Brain pericyte (primary cell): ENCODE results near the gene BCL2L11.

Experiments used
- DNase-seq: peaks from one replicate; pipeline ENCODE4 v3.0.0-alpha.2; 2012; ENCODE audit warnings: low read depth, low spot score

Gene BCL2L11

DNA sequence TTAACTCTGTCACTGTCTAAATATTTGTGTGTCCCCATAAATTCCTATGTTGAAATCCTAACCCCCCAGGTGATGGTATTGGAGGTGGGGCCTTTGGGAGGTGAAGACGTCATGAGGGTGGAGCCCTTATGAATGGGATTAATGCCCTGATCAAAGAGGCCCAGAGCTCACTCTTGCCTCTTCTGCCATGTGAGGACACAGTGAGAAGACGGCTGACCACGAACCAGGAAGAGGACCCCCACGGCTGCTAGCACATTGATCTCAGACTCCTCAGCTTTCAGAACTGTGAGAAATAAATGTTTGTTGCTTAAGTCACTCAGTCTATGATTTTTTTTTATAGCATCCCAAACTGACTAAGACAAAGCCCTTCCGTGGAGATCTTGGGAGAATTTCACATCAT is 71.2 kb downstream of the BCL2L11 start:
- no peak for DNase-seq

GRCh38 chr2:111192776-111193368 is 72.2 kb downstream of the BCL2L11 start:
- no peak for DNase-seq

- DNase-seq: peak; percentile 41
Measured at GRCh38 chr2:111194835-111195621, 74.3 kb downstream of the BCL2L11 start.

DNA sequence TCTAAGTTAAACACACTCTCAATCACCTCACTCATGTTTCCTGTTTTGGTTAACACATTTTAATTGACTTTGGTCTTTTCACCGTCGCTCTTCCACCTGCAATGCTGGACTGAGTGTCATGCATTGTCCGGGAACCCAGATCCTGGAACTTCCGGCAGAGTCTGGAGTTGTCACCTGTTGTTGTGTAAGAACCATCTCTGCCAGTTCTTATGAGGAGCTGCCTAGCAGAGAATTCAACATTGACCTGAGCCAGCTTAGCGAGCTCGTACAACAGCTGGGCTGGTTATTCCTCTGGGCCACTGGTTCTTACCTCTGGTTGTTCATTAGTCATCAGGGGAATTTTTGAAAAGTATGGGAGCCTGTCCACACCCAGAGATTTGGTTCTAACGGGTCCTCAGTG is 75.7 kb downstream of the BCL2L11 start:
- DNase-seq: no peak

- no peak for DNase-seq
Measured at GRCh38 chr2:111198701-111199100, 78.0 kb downstream of the BCL2L11 start.

DNA sequence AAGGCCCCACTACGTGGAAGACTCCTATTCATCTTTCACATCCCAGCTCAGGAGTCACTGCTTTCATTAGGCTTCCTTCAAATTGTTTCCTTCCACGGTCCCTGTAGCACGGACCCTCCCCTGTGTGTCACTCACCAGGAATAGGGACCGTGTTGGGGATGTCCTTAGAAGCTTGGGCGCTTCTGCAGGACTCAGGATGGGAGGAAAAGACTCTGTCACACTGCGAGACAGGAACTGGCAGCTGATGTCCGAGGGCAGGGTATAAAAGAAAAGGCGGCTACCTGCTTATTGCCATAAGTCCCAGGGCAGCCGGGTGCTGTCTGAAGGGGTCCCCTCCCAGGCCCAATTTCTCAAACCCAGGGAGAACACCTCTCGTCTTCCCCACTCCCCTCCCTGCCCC is 79.1 kb downstream of the BCL2L11 start:
- no peak for DNase-seq

- DNase-seq: no peak
Measured at GRCh38 chr2:111200333-111200881, 79.7 kb downstream of the BCL2L11 start.

DNA sequence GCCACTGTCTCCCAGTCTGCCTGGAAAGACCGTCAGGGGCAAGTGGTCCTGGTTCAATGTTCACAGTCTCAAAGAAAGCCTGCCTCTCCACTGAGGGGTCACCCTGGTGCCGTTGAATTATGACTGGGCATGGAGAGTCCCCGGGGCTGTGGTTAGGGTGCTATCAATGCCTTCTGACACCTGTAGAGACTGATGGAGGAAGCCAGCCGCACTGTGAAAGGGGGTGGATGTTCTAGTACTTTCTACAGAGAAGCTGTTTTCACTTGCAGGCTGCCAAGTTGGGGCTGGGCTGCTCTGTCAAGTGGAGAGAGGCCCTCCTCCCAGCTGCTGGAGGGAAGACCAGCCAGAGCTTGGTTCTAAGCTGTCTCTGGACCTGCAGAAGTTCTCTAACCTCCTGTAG is 80.5 kb downstream of the BCL2L11 start:
- DNase-seq: no peak

DNA sequence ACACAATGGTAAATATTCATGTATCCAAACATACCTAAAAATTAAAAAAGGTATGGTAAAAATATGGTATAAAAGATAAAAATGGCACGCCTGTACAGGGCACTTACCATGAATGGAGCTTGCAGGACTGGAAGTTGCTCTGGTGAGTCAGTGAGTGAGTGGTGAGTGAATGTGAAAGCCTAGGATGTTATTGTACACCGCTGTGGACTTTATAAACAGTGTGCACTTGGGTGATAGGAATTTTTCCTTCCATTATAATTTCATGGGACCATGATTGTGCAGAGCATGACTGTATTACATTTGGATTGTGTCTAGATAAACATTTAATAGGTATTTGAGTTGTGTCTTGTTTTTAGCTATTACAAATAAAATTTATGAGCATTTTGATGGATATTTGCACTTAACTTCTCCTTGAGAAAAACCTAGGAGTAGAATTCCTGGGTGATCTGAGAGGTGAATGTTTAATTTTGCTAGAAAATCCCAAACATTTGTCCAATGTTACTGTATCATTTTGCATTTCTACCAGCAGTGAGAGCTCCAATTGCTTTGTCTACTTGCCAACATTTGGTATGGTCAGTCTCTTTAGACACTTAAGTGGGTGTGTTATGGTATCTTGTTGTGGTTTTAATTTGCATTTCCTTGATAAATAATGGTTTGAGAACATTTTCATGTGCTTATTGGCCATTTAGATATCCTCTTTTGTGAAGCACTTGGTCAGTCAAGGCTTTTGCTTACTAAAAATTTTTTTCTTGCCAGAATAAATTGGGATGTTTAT is 81.7 kb downstream of the BCL2L11 start:
- DNase-seq: no peak

DNA sequence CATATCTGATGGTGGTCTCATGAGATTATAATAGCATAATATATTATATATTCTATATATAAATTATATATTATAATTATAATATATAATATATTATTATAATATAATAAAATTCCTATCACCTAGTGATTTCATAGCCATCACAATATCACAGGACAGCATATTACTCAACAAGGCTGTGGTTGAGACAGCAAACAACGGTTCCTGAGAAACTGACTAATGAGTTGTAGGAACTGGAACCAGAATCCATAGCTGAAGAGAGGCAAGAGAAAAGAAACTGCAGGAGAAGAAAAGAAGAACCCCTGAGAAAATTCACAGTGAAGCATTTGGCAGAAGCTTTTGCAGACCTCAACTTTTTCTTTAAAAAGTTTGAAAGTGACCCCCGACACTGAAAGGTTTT is 84.0 kb downstream of the BCL2L11 start:
- no peak for DNase-seq

DNA sequence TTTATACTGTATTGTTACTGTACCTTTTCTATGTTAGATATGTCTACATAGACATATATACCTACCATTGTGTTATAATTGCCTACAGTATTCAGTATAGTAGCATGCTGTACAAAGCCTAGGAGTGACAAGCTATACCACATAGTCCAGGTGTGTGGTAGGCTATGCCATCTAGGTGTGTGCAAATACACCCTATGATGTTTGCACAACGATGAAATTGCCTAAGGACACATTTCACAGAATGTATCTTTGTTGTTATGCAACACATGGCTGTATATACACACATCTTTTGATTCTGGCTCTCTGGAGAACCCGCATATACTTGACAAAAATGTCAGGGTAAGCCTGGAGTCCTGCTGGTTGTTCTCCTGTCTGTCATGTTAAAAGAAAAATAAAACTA is 85.1 kb downstream of the BCL2L11 start:
- DNase-seq: no peak

DNA sequence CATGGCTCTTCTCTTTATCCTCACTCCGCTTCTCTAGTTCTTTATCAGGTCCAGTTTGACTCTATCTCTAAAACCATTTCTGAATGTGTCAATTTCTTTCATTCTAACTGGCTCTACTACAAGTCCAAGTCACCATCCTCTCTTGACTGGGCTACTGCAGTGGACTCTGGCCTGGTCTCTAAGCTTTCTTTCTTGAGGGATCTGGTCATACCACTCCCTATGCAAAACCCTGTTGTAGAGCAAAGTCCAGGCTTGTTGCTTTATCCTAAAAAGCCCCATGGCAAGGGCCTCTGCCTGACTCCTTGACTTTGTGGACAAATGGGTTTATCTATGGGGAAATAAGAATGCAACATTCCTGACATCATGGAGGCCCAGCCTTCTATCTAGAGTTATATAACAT is 87.1 kb downstream of the BCL2L11 start:
- no peak for DNase-seq

GRCh38 chr2:111208639-111209038 is 87.9 kb downstream of the BCL2L11 start:
- DNase-seq: no peak

- DNase-seq: no peak
Measured at GRCh38 chr2:111209045-111209514, 88.4 kb downstream of the BCL2L11 start.

DNA sequence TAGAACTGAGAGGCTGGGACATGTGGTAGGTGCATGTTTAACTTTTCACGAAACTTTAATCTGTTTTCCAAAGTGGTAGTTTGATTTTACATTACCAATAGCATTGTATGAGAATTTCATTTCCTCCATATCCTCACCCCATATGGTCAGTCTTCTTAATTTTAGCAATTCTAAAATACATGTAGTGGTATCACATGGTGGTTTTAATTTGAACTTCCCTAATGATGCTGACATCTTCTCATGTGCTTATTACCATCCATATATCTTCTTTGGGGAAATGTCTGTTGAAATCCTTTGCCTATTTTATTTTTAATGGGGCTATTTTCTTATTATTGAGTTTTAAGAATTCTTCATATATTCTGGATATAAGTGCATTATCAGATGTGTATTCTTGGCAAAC is 89.3 kb downstream of the BCL2L11 start:
- DNase-seq: no peak

- DNase-seq: no peak
Measured at GRCh38 chr2:111213877-111214276, 93.2 kb downstream of the BCL2L11 start.

- DNase-seq: no peak
Measured at GRCh38 chr2:111216811-111217652, 96.3 kb downstream of the BCL2L11 start.
